ENCODE measurements around the gene PLCD3. TPM values are rescaled to one million over a fixed set of nuclear protein-coding genes. Genes with fewer than 3 reads are reported as not detected.
"Not testable (repeated sequence)": the region's sequence is repeated elsewhere in the genome, so short reads cannot be mapped to it uniquely, and the experiment has no call there.

The PLCD3 gene
- polyA plus RNA-seq, 12 donors = 21.4 to 75.0 (median 30.5) TPM; not detected in 1

DNA sequence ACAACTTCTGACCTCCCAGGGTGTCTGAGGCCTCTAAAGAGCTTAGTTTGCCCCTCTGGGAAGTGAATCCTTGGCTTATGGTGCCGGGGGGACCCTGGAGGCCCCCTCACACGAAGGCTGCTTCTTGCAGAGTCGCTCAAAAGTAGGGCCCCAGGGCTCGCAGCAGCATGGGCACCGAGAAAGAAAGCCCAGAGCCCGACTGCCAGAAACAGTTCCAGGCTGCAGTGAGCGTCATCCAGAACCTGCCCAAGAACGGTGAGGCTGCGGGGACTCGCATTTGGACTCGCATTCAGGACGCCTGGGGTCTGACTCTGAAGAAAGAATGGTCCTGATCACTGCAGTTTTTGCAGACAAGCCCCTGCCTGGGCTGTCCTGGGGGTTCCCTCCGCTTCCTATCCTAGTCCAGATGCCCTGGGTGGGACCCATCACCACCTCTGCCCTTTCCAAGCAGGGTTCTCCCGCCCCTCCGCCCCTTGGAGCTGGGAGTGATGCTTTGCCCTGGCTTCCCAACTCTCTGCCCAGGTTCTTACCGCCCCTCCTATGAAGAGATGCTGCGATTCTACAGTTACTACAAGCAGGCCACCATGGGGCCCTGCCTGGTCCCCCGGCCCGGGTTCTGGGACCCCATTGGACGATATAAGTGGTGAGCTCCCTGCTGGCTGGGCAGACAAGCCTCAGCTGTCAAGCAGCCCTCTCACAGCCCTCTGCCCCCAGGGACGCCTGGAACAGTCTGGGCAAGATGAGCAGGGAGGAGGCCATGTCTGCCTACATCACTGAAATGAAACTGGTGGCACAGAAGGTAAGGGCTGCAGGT is 3.9 kb upstream of the PLCD3 start:
- DNase-seq = no peak

- peak; percentile 98 for DNase-seq
Observed at GRCh38 chr17:45135192-45135977, 3.1 kb upstream of the PLCD3 start, which contains the start of gene ACBD4. Gene ACBD4, plus strand, starts transcription at chr17:45135687. Its CDS starts 458 bp downstream, at chr17:45136145.

DNA sequence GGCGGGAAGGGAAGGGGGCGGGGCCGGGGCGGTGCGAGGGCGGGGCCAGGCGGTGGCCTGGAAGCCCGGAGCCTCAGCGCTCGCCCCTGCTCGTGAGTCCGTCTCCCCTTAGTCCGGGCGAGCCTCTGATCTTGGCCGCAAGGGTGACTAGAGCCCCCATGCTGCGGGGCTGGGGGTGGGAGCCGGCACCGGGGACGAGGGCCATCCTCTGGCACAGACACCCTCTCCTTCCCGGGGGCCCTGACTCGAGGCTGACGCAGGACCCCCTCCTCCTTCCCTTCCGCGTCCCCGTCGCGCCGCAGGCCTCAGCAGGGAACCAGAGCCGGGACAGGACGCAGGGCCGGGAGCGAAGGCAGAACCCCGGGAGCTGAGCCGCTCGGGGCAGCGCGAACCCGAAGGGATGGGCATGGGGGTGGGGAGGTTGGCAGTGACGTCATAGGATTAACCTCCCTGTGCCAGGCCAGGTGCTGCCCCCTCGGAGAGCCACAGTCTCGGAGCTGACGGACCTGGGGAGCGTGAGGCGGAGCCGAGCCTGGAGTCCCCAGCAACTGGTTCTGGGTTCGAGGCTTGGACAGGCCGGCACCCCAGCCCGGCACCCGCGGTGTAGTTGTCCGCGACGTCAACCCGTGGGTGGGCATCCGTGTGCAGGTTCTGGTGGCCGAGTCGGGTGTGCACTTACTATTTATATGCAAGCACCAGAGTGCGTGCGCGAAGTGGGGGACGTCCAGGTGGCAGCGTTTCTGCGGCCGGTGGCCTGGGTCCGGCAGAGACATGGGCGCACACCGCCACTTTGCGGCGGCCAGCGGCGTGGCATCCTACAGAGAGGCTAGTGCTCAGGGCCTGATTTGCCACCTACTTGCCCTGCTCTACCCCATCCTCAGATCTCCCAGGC is 503 bp upstream of the PLCD3 start:
- DNase-seq = peak; percentile 75

DNA sequence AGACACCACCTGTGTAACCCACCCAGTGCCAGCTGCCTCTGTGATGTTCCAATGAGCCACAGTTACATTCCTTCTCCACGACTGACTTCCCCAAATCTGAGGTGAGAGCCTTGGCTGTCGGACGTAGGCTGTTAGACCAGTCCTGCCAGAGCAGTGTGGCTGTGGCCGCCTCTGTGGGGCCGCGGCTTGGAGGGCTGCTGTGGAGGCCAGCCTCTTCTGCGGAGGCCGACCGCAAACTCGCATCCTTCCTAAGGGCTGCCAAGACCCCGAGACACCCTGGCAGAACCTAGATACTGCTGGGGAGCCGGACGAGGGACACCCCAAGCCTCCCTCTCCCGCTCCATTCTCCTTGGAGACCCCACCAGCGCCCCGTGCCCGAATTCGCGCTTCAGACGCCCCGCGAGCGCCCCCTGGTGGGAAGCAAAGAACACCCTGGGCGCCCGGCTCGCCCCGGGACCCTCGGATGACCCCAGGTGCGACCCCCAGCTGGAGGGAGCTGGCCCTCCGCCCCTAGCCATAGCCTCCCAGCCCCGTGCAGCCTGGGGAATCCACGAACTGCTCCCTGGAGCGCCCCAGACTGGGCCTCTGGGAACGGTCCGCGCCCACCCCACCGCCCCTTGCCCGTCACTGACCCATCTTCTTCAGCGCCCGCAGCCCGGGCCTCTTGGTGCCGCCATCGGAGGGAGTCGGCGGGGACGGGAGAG is 547 bp downstream of the PLCD3 start:
- no peak for DNase-seq

DNA sequence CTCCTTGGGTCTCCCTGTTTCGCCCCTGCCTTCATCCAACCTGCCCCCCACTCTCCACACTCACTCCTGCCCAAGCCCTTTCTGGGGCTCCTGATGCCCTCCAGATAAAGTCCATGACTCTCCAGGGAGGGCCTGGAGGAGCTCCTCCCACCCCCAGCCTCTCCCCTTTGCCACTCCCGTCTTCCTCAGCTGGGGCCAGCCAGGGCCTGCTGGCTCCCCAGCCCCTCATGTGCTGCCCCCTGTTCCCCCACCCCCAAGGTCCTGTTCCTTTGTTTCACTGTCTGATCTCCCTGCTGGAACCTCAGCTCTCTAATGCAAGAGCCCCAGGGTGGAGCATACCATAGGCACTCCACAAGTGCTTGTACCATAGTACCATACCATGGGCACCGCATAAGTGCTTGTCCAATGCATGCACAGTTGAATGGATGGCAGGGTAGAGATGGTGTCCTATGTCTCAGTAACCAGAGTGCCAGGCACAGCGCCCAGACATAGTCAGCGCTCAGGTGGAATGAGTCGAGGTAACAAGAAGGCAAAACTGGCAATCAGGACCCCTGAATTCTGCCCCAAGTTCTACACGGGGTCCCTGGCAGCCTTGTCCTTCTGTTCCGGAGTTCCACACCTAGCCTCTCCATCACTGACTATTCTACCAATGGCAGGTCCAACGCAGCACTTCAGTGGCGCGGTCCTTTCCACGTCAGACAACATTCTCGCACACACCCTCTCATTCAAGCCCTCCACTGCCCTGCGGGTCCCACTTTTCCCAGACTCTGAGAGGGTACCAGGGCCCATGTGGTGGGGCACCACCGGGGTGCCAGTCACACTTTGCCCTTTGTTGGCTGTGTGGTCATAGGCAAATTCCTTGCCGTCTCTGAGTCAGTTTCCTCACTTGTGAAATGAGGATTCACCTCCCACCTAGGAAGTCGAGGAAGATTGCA is 1.4 kb downstream of the PLCD3 start:
- no peak for DNase-seq

DNA sequence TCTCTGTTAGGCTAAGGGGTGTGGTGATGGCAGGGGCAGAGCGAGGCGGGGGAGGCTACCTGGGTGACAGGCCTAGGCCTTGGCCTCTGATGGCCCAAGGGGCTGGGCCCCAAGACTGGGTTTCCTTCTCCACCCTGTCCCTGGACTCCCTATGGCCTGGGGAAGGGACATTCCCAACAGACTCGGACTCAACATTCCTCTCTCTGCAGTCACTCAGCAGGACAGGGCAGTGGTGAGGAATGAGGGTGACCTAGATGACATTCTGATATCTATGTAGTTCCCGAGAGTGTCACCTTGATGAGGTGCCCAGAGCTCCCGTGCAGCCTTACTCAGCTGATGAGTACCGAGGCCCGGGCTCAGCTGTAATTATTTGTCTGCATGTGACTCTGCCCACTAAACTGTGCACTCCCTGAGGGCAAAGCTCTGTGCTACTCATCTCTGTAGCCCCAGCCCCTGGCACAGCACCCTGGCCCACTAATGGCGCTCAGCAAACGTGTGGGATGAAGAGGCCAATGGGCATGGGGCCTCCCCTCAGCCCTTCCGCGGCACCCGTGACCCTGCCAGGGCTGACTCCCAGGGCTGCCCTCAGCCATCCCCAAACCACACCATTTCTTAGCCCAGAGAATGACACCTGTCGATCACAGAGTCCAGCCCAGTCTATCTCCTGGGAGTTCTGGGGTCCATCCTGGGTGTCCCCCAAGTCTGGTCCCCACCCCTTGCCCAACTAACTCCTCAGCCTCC is 2.2 kb downstream of the PLCD3 start:
- DNase-seq = no peak

GRCh38 chr17:45129426-45129939 is 2.8 kb downstream of the PLCD3 start:
- DNase-seq = no peak

- DNase-seq = no peak
Observed at GRCh38 chr17:45128989-45129388, 3.3 kb downstream of the PLCD3 start.

GRCh38 chr17:45128331-45128730 is 4.0 kb downstream of the PLCD3 start:
- no peak for DNase-seq

GRCh38 chr17:45127548-45128300 is 4.6 kb downstream of the PLCD3 start:
- DNase-seq = no peak

DNA sequence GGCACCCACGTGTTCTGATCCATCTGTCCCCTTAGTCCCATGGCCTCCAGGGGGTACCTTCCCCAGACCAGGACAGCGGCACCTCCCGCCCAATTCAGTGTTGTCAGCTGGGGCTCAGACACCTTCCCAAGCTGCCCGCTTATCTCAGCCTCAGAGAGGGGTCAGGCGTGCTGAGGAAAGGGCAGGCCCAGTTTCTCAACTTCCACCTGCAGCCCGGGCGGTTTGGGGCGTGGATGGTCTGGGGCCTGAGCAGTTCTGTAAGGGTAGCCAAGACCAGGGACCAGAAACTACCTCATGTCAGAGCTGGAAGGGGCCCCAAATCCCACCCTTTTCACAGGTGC is 5.1 kb downstream of the PLCD3 start:
- no peak for DNase-seq

- no peak for DNase-seq
Observed at GRCh38 chr17:45125509-45125908, 6.8 kb downstream of the PLCD3 start.

- DNase-seq = not testable (repeated sequence)
Observed at GRCh38 chr17:45124797-45125122, 7.6 kb downstream of the PLCD3 start.

GRCh38 chr17:45123930-45124796 is 8.2 kb downstream of the PLCD3 start:
- DNase-seq = no peak

DNA sequence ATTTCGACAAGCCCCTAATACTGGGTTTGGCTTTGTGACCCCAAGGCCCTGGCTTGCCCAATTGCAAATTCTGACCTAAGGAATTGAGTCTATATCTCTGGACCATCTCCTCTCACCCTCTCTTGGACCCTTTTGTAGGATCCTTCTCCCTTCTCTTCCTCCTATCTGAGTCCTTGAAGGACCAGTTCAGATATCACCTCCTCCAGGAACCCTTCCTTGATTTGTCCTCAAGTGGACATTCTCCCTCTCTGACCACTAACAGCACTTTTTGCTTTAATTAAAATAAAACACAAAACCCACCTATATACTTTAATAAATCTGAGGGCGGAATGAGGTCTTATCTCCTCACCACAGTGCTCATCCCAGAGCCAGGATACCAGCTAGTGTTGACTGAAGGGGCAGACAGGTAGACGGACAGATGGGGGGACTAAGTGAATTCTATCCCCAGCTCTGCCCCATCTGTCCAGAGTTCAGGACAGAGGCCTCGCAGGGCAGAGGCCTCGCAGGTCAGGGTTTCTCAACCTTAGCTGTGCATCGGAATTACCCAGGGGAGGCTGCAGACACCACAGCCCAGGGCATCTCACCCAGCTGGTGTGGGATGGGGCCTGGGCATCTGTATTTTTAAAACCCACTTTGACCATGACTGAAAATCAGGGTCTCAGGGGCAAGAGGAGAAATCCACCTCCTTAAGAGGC is 9.1 kb downstream of the PLCD3 start:
- no peak for DNase-seq

- DNase-seq = no peak
Observed at GRCh38 chr17:45121055-45121454, 11.3 kb downstream of the PLCD3 start.

- no peak for DNase-seq
Observed at GRCh38 chr17:45120558-45120957, 11.8 kb downstream of the PLCD3 start.
